IPS-18a (cell line): ENCODE results near the gene TSPAN15.

ENCODE experiments used
- H3K27ac ChIP-seq: one replicate; pipeline ENCODE4 v1.5.1; 2013; ENCODE audit warnings: low read length
- H3K27me3 ChIP-seq: one replicate; pipeline ENCODE4 v1.6.1; 2013; ENCODE audit warnings: mild to moderate bottlenecking, low read length; ENCODE audit not compliant: control insufficient read depth, insufficient read depth
- H3K36me3 ChIP-seq: one replicate; pipeline ENCODE4 v1.6.1; 2013; ENCODE audit warnings: low read depth, low read length; ENCODE audit not compliant: control insufficient read depth
- H3K4me1 ChIP-seq: one replicate; pipeline ENCODE4 v1.6.1; 2013; ENCODE audit warnings: low read depth, low read length; ENCODE audit not compliant: control insufficient read depth
- H3K4me3 ChIP-seq: one replicate; pipeline ENCODE4 v1.5.1; 2013; ENCODE audit warnings: low read length
- H3K9ac ChIP-seq: one replicate; pipeline ENCODE4 v1.6.1; 2013; ENCODE audit warnings: mild to moderate bottlenecking, low read length, moderate library complexity
- H3K9me3 ChIP-seq: one replicate; pipeline ENCODE4 v1.6.1; 2013; ENCODE audit warnings: low read depth, low read length; ENCODE audit not compliant: control insufficient read depth

TSPAN15 gene

GRCh38 chr10:69451209-69451783 is at the start of gene TSPAN15:
TSPAN15 (plus strand) TSS chr10:69451465; CDS start chr10:69451595, 130 bp downstream.
- H3K36me3 ChIP-seq = no peaks in the 10 kb centered on the region
- H3K27me3 ChIP-seq = peaks cover 21% of the 10 kb centered on the region
- no peaks in the 10 kb centered on the region for H3K9me3 ChIP-seq
- no peak within 1 kb of the TSS for H3K9ac ChIP-seq
- H3K4me1 ChIP-seq = peaks cover 3% of the 10 kb centered on the region
- H3K27ac ChIP-seq = no peak within 1 kb of the TSS
- peak within 1 kb of the TSS; percentile 71 for H3K4me3 ChIP-seq

- H3K27me3 ChIP-seq = no peaks in the 10 kb centered on the region
- no peak overlapping the region for H3K9ac ChIP-seq
- H3K36me3 ChIP-seq = peaks cover 24% of the 10 kb centered on the region
- H3K9me3 ChIP-seq = no peaks in the 10 kb centered on the region
- H3K27ac ChIP-seq = no peak overlapping the region
- peaks cover 9% of the 10 kb centered on the region for H3K4me1 ChIP-seq
- H3K4me3 ChIP-seq = no peak overlapping the region
Measured at GRCh38 chr10:69402386-69402785, 48.9 kb upstream of the TSPAN15 start.

- Histone ChIP-seq H3K27ac (no peak overlapping the region), H3K9ac (no peak overlapping the region), H3K9me3 (no peaks in the 10 kb centered on the region), H3K4me1 (peaks cover 9% of the 10 kb centered on the region), H3K36me3 (peaks cover 22% of the 10 kb centered on the region), H3K4me3 (no peak overlapping the region), H3K27me3 (no peaks in the 10 kb centered on the region)
Measured at GRCh38 chr10:69403066-69403465, 48.2 kb upstream of the TSPAN15 start.

DNA sequence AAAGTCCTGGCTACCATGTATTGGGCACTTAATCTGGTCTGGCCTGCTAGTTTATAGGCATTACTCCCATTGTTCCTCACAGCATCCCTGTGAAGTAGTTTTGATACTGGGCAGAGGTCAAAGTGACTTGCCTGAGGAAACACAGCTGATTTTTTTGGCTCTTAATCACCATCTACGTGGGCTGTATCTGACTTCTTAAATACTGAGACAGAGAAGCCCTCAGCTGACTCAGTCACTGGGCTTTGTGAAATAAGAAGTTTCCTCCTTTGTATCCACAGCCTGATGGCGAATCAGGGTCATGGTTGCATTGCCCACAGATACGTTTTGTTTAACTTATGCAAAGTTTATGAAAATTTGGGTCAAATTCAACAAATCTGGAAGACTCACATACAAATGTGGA is 47.7 kb upstream of the TSPAN15 start:
- Histone ChIP-seq H3K4me1 (peaks cover 9% of the 10 kb centered on the region), H3K27ac (no peak overlapping the region), H3K4me3 (no peak overlapping the region), H3K36me3 (peaks cover 19% of the 10 kb centered on the region), H3K9me3 (no peaks in the 10 kb centered on the region), H3K9ac (no peak overlapping the region), H3K27me3 (no peaks in the 10 kb centered on the region)

GRCh38 chr10:69404786-69405185 is 46.5 kb upstream of the TSPAN15 start:
- Histone ChIP-seq H3K36me3 (peaks cover 15% of the 10 kb centered on the region), H3K27me3 (peaks cover 5% of the 10 kb centered on the region), H3K27ac (no peak overlapping the region), H3K4me1 (peaks cover 9% of the 10 kb centered on the region), H3K4me3 (no peak overlapping the region), H3K9me3 (no peaks in the 10 kb centered on the region), H3K9ac (no peak overlapping the region)

GRCh38 chr10:69405221-69405620 is 46.0 kb upstream of the TSPAN15 start:
- Histone ChIP-seq H3K9me3 (no peaks in the 10 kb centered on the region), H3K9ac (no peak overlapping the region), H3K36me3 (peaks cover 14% of the 10 kb centered on the region), H3K27ac (no peak overlapping the region), H3K4me1 (peaks cover 9% of the 10 kb centered on the region), H3K4me3 (no peak overlapping the region), H3K27me3 (peaks cover 5% of the 10 kb centered on the region)

- H3K9ac ChIP-seq = no peak overlapping the region
- no peak overlapping the region for H3K4me3 ChIP-seq
- H3K9me3 ChIP-seq = no peaks in the 10 kb centered on the region
- no peak overlapping the region for H3K27ac ChIP-seq
- H3K27me3 ChIP-seq = peaks cover 5% of the 10 kb centered on the region
- H3K36me3 ChIP-seq = peaks cover 4% of the 10 kb centered on the region
- H3K4me1 ChIP-seq = peaks cover 9% of the 10 kb centered on the region
Measured at GRCh38 chr10:69406302-69406811, 44.9 kb upstream of the TSPAN15 start.

DNA sequence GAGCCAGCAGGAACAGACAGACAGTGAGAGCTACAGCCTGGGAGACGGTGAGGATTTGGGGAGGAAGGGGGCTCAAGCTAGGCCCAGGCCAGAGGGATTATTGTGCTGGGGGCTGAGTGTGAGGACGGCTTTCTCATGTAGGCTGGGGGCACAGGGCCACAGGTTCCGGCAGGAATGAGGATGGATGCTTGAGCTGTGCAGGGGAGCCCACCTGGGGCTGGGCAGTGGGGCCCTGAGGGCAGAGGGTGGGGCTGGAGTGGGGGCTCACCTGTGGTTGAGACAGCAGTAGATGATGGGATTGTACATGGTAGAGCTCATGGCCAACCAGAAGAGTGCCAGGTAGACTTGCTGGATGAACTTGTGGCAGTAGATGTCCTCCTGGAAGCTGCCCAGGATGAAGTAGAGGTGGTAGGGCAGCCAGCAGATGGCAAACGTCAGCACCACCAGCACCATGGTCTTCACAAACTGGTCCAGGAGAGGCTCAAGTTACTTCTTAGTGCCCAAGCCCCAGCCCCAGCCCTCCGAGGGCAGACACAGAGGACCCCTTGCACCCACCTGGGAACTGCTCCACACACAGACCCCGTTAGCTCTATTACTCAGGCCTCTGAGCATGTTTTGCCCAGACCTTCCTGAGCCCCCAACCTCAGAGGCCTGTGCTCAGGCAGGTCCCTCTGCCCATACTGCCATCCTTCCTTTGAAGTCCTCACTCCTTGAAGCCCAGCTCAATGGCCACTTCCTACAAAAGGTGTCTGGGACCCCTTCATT is 44.3 kb upstream of the TSPAN15 start:
- H3K4me3 ChIP-seq = no peak overlapping the region
- no peak overlapping the region for H3K27ac ChIP-seq
- no peaks in the 10 kb centered on the region for H3K9me3 ChIP-seq
- H3K9ac ChIP-seq = no peak overlapping the region
- no peaks in the 10 kb centered on the region for H3K36me3 ChIP-seq
- peaks cover 9% of the 10 kb centered on the region for H3K4me1 ChIP-seq
- peaks cover 5% of the 10 kb centered on the region for H3K27me3 ChIP-seq

DNA sequence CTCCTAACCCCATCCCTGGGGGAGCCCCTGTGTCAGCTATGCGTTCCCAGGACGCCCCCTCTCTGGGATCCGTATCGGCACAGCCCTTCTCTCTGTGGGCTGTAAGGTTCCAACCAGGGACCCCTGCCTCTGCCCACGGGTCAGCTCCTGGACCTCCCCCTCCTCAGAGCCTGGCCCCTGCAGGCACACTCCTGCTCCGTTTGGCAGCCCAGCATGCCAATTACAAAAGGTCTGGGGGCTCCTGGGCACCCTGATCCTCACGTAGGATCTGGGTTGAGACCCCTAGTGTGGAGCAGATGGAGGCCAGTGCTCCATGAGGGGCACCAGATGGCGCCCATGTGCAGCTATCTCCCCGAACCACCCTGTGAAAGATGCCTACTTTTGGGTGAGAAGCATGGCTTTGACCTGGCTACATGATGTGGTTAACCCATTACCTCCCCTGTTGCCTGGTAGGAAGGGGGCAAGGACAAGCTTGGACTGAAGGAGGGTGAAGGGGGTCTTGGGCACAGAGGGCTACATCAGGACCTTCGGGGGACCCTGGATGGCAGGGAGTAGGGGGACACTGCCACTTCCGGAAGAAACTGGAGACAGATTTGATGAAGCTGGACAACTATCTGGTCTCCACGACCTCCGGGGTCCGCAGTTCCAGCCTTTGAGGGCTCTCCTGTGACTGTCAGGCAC is 43.5 kb upstream of the TSPAN15 start:
- H3K4me3 ChIP-seq = no peak overlapping the region
- peaks cover 5% of the 10 kb centered on the region for H3K27me3 ChIP-seq
- no peak overlapping the region for H3K27ac ChIP-seq
- no peak overlapping the region for H3K9ac ChIP-seq
- no peaks in the 10 kb centered on the region for H3K36me3 ChIP-seq
- no peaks in the 10 kb centered on the region for H3K9me3 ChIP-seq
- H3K4me1 ChIP-seq = peaks cover 9% of the 10 kb centered on the region

GRCh38 chr10:69408318-69409175 is 42.7 kb upstream of the TSPAN15 start:
- Histone ChIP-seq H3K4me3 (peak overlapping the region; percentile 26), H3K4me1 (peaks cover 9% of the 10 kb centered on the region), H3K27me3 (peaks cover 5% of the 10 kb centered on the region), H3K36me3 (no peaks in the 10 kb centered on the region), H3K9me3 (no peaks in the 10 kb centered on the region), H3K27ac (no peak overlapping the region), H3K9ac (peak overlapping the region; percentile 25)

DNA sequence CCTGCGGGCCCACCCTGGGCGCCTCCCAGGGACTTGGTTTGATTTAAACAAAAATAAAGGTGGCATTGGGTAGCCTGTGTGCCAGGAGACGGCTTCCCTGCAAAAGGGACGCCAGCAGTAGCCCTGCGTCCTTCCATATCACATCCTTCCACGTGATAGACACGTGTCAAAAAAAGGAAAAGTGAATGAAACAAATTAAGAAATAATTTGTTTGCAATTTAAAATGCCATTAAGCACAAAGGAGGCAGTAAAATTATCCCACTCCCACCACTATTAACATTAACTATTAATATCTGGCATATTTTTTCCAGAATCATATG is 42.1 kb upstream of the TSPAN15 start:
- peak overlapping the region; percentile 26 for H3K4me3 ChIP-seq
- no peaks in the 10 kb centered on the region for H3K9me3 ChIP-seq
- peaks cover 5% of the 10 kb centered on the region for H3K27me3 ChIP-seq
- no peak overlapping the region for H3K27ac ChIP-seq
- peaks cover 9% of the 10 kb centered on the region for H3K4me1 ChIP-seq
- H3K9ac ChIP-seq = peak overlapping the region; percentile 25
- H3K36me3 ChIP-seq = no peaks in the 10 kb centered on the region
